HT-29 (cell line): Measurements from ENCODE around the gene CEP295NL. TPM values are rescaled to one million over a fixed set of nuclear protein-coding genes. Genes with fewer than 3 reads are reported as not detected.
"Not testable (repeated sequence)": the region's sequence is repeated elsewhere in the genome, so short reads cannot be mapped to it uniquely, and the experiment has no call there.

Source experiments
- DNase-seq: peaks from one replicate; pipeline ENCODE4 v3.0.0-alpha.2; 2015; ENCODE audit warnings: low spot score
- total RNA-seq: library from RNA; depleted of rRNA; stranded (reverse); fragments of >200 nt; shearing (Covaris generic); gene quantifications from 2 replicates; pipeline ENCODE4 v1.2.3, GENCODE V29; 2014

CEP295NL gene
- total RNA-seq, 1 experiment from 2014 or later = 2.1 TPM

GRCh38 chr17:78888941-78889518 is 14.0 kb downstream of the CEP295NL start:
- DNase-seq = no peak

GRCh38 chr17:78886954-78887353 is 16.0 kb downstream of the CEP295NL start:
- DNase-seq = no peak

GRCh38 chr17:78885956-78886355 is 17.0 kb downstream of the CEP295NL start:
- DNase-seq = peak; percentile 42

GRCh38 chr17:78884876-78885667 is 17.9 kb downstream of the CEP295NL start:
- no peak for DNase-seq

GRCh38 chr17:78884148-78884825 is 18.7 kb downstream of the CEP295NL start:
- DNase-seq = no peak

- DNase-seq = peak; percentile 75
Observed at GRCh38 chr17:78883533-78884131, 19.4 kb downstream of the CEP295NL start.

GRCh38 chr17:78883089-78883532 is 19.9 kb downstream of the CEP295NL start:
- DNase-seq = peak; percentile 88

GRCh38 chr17:78882540-78883088 is 20.4 kb downstream of the CEP295NL start:
- DNase-seq = peak; percentile 19

- no peak for DNase-seq
Observed at GRCh38 chr17:78879635-78880186, 23.3 kb downstream of the CEP295NL start.

GRCh38 chr17:78878871-78879527 is 24.0 kb downstream of the CEP295NL start:
- DNase-seq = no peak

- DNase-seq = no peak
Observed at GRCh38 chr17:78878261-78878660, 24.7 kb downstream of the CEP295NL start.

GRCh38 chr17:78876954-78877517 is 26.0 kb downstream of the CEP295NL start:
- not testable (repeated sequence) for DNase-seq

- no peak for DNase-seq
Observed at GRCh38 chr17:78876094-78876597, 26.9 kb downstream of the CEP295NL start.

- no peak for DNase-seq
Observed at GRCh38 chr17:78875363-78876093, 27.5 kb downstream of the CEP295NL start.

GRCh38 chr17:78873519-78874340 is 29.3 kb downstream of the CEP295NL start:
- peak; percentile 73 for DNase-seq

- DNase-seq = no peak
Observed at GRCh38 chr17:78872486-78872885, 30.5 kb downstream of the CEP295NL start.

GRCh38 chr17:78870621-78871020 is 32.4 kb downstream of the CEP295NL start:
- no peak for DNase-seq

GRCh38 chr17:78868391-78868790 is 34.6 kb downstream of the CEP295NL start:
- no peak for DNase-seq

- DNase-seq = not testable (repeated sequence)
Observed at GRCh38 chr17:78867046-78867445, 36.0 kb downstream of the CEP295NL start.
